GM12878 (cell line): ENCODE results near the gene PHF2. TPM values are rescaled to one million over a fixed set of nuclear protein-coding genes. Genes with fewer than 3 reads are reported as not detected.

Source experiments
- CEBPZ ChIP-seq: fragments of 150-350 bp; IDR thresholded peaks from 2 replicates; pipeline ENCODE4 v1.6.1; 2016; ENCODE audit warnings: low read depth, low read length
- CHD4 ChIP-seq: fragments of 200-600 bp; sonication (generic); IDR thresholded peaks from 2 replicates; pipeline ENCODE4 v1.6.1; 2016; ENCODE audit warnings: mild to moderate bottlenecking
- KDM1A ChIP-seq: fragments of 200-600 bp; sonication (generic); IDR thresholded peaks from 2 replicates; pipeline ENCODE4 v1.6.1; 2016; ENCODE audit warnings: borderline replicate concordance
- KLF5 ChIP-seq: fragments of 450-650 bp; IDR thresholded peaks from 2 replicates; pipeline ENCODE4 v1.6.1; 2014; ENCODE audit warnings: mild to moderate bottlenecking; ENCODE audit not compliant: partially characterized antibody
- MAX ChIP-seq: IDR thresholded peaks from 2 replicates; pipeline ENCODE4 v1.6.1; 2012; ENCODE audit warnings: low read depth, low read length, improper control_type of control experiment
- MEF2A ChIP-seq: IDR thresholded peaks from 2 replicates; pipeline ENCODE4 v1.6.1; 2011; ENCODE audit warnings: low read depth, mild to moderate bottlenecking, low read length, moderate library complexity; ENCODE audit not compliant: insufficient read depth
- NR2C1 ChIP-seq: fragments of 450-650 bp; IDR thresholded peaks from 2 replicates; pipeline ENCODE4 v1.6.1; 2017; ENCODE audit warnings: antibody characterized with exemption, mild to moderate bottlenecking, moderate library complexity
- SKIL ChIP-seq: fragments of 450-650 bp; IDR thresholded peaks from 2 replicates; pipeline ENCODE4 v1.6.1; 2017; ENCODE audit warnings: mild to moderate bottlenecking, low read depth, inconsistent platforms; ENCODE audit not compliant: poor library complexity, severe bottlenecking
- SPI1 ChIP-seq: IDR thresholded peaks from 2 replicates; pipeline ENCODE4 v1.6.1; 2011; ENCODE audit warnings: low read depth, mild to moderate bottlenecking, low read length, moderate library complexity, borderline replicate concordance; ENCODE audit not compliant: insufficient read depth
- YBX1 ChIP-seq: fragments of 450-650 bp; IDR thresholded peaks from 2 replicates; pipeline ENCODE4 v1.6.1; 2016; ENCODE audit warnings: antibody characterized with exemption
- polyA plus RNA-seq, 11 experiments: library from polyadenylated mRNA; depleted of rRNA in 4 of 11; unstranded in 6 of 11; stranded (reverse) in 5 of 11; fragments of >200 nt; fragmentation: Nextera tagmentation in 4 of 11; fragmentation: Illumina TruSeq in 1 of 11; extraction: Ambion mirVana in 4 of 11; extraction: Trizol in 1 of 11; gene quantifications; 1 replicate in 1 of 11; 2 replicates in 10 of 11; pipeline versions ENCODE4 v1.2.1 to v1.2.3, GENCODE V29; 2011 to 2016; ENCODE audit warnings: inconsistent platforms in 2 of 11, missing spikeins in 2 of 11, low read depth in 1 of 11
- total RNA-seq, 4 experiments: library from RNA; depleted of rRNA in 3 of 4; stranded (reverse); fragments of >200 nt in 3 of 4; fragmentation: Illumina TruSeq in 1 of 4; extraction: Trizol in 1 of 4; gene quantifications; 2 replicates each; pipeline versions ENCODE4 v1.2.1 to v1.2.3, GENCODE V29; 2013 to 2021

PHF2 gene
- total and polyA plus RNA-seq, 10 of the 15 experiments (the other 5 are each of a cell fraction or from before 2014, with no cell fraction given) = 0.34 to 13.3 (median 5.5) TPM

GRCh38 chr9:93677048-93677571, 100.7 kb downstream of the PHF2 start (continued):
- TF ChIP-seq SKIL (no peak), KDM1A (no peak), KLF5 (no peak), MEF2A (no peak), CHD4 (no peak), NR2C1 (no peak), CEBPZ (no peak), YBX1 (no peak), MAX (no peak), SPI1 (no peak)
